ENCODE measurements around the gene KLHDC1. TPM values are rescaled to one million over a fixed set of nuclear protein-coding genes. Genes with fewer than 3 reads are reported as not detected.

The KLHDC1 gene
- total and polyA plus RNA-seq, 9 of the 15 experiments (the other 6 are each of a cell fraction or from before 2014, with no cell fraction given): 0.08 to 0.41 (median 0.18) TPM

DNA sequence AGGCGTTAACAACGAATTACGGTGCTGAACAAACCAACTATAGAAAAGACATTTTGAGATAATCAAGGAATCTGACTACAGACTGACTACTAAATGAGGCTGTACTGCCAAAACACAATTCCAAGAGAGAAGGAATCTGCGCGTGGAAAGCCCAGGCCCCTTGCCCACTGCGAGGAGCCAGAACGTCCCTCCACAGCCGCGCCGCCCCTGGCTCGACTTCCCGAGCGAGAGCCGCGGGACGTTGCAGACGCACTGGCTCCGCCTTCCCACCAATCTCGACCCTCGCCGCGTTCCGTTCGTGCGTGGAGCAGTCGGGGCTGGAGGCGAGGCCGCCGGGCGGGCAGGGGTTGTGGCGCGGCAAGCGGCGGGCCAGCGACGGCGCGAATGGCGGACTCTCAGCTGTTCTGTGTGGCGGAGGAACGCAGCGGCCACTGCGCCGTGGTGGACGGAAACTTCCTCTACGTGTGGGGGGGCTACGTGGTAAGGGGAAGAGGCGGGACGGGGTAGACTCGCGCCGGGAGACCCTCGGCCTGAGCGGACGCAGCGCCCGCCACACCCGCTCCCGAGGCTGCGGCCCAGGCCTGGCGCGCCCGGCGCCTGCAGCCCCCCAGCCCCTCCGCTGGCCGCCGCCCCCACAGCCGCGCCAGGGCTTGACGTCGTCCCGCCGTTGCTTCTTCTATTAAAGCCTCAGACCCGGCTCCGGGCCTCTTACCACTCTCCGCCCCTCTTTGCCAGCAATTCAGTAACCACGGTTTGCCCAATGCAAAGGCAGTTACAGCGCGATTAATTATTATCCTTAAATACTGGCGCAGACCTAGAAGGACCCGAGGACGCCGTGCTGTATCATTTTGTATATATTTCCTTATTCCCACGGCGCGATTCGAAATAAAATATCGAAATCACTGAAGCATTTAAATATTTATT lies at the start of gene KLHDC1 (continued):
- TF ChIP-seq, protein P1, sequence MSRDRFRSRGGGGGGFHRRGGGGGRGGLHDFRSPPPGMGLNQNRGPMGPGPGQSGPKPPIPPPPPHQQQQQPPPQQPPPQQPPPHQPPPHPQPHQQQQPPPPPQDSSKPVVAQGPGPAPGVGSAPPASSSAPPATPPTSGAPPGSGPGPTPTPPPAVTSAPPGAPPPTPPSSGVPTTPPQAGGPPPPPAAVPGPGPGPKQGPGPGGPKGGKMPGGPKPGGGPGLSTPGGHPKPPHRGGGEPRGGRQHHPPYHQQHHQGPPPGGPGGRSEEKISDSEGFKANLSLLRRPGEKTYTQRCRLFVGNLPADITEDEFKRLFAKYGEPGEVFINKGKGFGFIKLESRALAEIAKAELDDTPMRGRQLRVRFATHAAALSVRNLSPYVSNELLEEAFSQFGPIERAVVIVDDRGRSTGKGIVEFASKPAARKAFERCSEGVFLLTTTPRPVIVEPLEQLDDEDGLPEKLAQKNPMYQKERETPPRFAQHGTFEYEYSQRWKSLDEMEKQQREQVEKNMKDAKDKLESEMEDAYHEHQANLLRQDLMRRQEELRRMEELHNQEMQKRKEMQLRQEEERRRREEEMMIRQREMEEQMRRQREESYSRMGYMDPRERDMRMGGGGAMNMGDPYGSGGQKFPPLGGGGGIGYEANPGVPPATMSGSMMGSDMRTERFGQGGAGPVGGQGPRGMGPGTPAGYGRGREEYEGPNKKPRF (IDR thresholded peaks at IDR 0.05; ENCODE audit: low read depth, low read length): no peak
- no peak for TF ChIP-seq CAMTA2 (CRISPR knock-in tag; conservative IDR thresholded peaks at IDR 0.05)
- 0 out of 2 replicates have a peak, but pooled peaks have one; percentile 17 for TF ChIP-seq ETS1 (conservative IDR thresholded peaks at IDR 0.05; ENCODE audit: control insufficient read depth, low read depth, low read length)
- no peak for TF ChIP-seq THRB (CRISPR knock-in tag; conservative IDR thresholded peaks at IDR 0.05)
- TF ChIP-seq, protein P2, sequence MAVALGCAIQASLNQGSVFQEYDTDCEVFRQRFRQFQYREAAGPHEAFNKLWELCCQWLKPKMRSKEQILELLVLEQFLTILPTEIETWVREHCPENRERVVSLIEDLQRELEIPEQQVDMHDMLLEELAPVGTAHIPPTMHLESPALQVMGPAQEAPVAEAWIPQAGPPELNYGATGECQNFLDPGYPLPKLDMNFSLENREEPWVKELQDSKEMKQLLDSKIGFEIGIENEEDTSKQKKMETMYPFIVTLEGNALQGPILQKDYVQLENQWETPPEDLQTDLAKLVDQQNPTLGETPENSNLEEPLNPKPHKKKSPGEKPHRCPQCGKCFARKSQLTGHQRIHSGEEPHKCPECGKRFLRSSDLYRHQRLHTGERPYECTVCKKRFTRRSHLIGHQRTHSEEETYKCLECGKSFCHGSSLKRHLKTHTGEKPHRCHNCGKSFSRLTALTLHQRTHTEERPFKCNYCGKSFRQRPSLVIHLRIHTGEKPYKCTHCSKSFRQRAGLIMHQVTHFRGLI (CRISPR knock-in tag; IDR thresholded peaks at IDR 0.05): no peak
- peak; percentile 94 for TF ChIP-seq ZBTB7A (IDR thresholded peaks at IDR 0.05; ENCODE audit: borderline replicate concordance, control insufficient read depth, low read depth, low read length)
- TF ChIP-seq JUND (IDR thresholded peaks at IDR 0.05; ENCODE audit: borderline replicate concordance, low read depth, low read length): no peak
- TF ChIP-seq JUND (tag; IDR thresholded peaks at IDR 0.05; ENCODE audit: borderline replicate concordance, low read depth, low read length): no peak
- no peak for TF ChIP-seq NR3C1 (CRISPR knock-in tag; IDR thresholded peaks at IDR 0.05)
- peak; percentile 45 for TF ChIP-seq POLR2B (IDR thresholded peaks at IDR 0.05; ENCODE audit: low read depth, partially characterized antibody)
- TF ChIP-seq FOXA1 (IDR thresholded peaks at IDR 0.05; ENCODE audit: borderline replicate concordance): no peak
- TF ChIP-seq PCBP1 (IDR thresholded peaks at IDR 0.05; ENCODE audit: low read depth, low read length, poor library complexity, severe bottlenecking): peak; percentile 54
- TF ChIP-seq, protein P3, sequence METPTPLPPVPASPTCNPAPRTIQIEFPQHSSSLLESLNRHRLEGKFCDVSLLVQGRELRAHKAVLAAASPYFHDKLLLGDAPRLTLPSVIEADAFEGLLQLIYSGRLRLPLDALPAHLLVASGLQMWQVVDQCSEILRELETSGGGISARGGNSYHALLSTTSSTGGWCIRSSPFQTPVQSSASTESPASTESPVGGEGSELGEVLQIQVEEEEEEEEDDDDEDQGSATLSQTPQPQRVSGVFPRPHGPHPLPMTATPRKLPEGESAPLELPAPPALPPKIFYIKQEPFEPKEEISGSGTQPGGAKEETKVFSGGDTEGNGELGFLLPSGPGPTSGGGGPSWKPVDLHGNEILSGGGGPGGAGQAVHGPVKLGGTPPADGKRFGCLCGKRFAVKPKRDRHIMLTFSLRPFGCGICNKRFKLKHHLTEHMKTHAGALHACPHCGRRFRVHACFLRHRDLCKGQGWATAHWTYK (CRISPR knock-in tag; IDR thresholded peaks at IDR 0.05): no peak
- TF ChIP-seq, protein P4, sequence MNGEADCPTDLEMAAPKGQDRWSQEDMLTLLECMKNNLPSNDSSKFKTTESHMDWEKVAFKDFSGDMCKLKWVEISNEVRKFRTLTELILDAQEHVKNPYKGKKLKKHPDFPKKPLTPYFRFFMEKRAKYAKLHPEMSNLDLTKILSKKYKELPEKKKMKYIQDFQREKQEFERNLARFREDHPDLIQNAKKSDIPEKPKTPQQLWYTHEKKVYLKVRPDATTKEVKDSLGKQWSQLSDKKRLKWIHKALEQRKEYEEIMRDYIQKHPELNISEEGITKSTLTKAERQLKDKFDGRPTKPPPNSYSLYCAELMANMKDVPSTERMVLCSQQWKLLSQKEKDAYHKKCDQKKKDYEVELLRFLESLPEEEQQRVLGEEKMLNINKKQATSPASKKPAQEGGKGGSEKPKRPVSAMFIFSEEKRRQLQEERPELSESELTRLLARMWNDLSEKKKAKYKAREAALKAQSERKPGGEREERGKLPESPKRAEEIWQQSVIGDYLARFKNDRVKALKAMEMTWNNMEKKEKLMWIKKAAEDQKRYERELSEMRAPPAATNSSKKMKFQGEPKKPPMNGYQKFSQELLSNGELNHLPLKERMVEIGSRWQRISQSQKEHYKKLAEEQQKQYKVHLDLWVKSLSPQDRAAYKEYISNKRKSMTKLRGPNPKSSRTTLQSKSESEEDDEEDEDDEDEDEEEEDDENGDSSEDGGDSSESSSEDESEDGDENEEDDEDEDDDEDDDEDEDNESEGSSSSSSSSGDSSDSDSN (IDR thresholded peaks at IDR 0.05; ENCODE audit: borderline replicate concordance in 1 of 2, low read depth in 2 of 2, low read length in 2 of 2): 0 out of 4 replicates have a peak, but pooled peaks of 1 of the 2 experiments have one; percentile 18
- peak; percentile 51 for TF ChIP-seq ZNF384 (IDR thresholded peaks at IDR 0.05; ENCODE audit: low read depth, low read length)

Data from K562 (cell line).